Smooth muscle cell (in vitro differentiated cells): ENCODE data around the gene JUN. TPM values are rescaled to one million over a fixed set of nuclear protein-coding genes. Genes with fewer than 3 reads are reported as not detected.

Experiments used
- DNase-seq: peaks from one replicate; lab custom pipeline; 2025; ENCODE audit not compliant: unreplicated experiment; lab: John Stamatoyannopoulos, UW
- H2AFZ ChIP-seq: fragments of 200-600 bp; sonication (generic); 2 replicates; pipeline ENCODE4 v1.6.0; 2016; ENCODE audit warnings: antibody characterized with exemption, low read depth, mild to moderate bottlenecking
- H3F3A ChIP-seq: fragments of 200-600 bp; sonication (generic); 2 replicates; pipeline ENCODE4 v1.6.0; 2017; ENCODE audit warnings: antibody characterized with exemption, low read depth
- H3K27ac ChIP-seq: fragments of 200-600 bp; sonication (generic); 2 replicates; pipeline ENCODE4 v1.5.1; 2016; ENCODE audit warnings: low read depth, mild to moderate bottlenecking
- H3K27me3 ChIP-seq: fragments of 200-600 bp; sonication (generic); 2 replicates; pipeline ENCODE4 v1.6.1; 2016; ENCODE audit warnings: low read depth, mild to moderate bottlenecking
- H3K36me3 ChIP-seq: fragments of 200-600 bp; sonication (generic); 2 replicates; pipeline ENCODE4 v1.5.1; 2016; ENCODE audit warnings: low read depth
- H3K4me1 ChIP-seq: fragments of 200-600 bp; sonication (generic); 2 replicates; pipeline ENCODE4 v1.5.1; 2016; ENCODE audit warnings: low read depth
- H3K4me2 ChIP-seq: fragments of 200-600 bp; sonication (generic); 2 replicates; pipeline ENCODE4 v1.6.0; 2016; ENCODE audit warnings: mild to moderate bottlenecking
- H3K4me3 ChIP-seq: fragments of 200-600 bp; sonication (generic); 2 replicates; pipeline ENCODE4 v1.5.1; 2016; ENCODE audit warnings: mild to moderate bottlenecking
- H3K79me2 ChIP-seq: fragments of 200-600 bp; sonication (generic); 2 replicates; pipeline ENCODE4 v1.6.0; 2016; ENCODE audit warnings: low read depth, mild to moderate bottlenecking
- H3K9ac ChIP-seq: fragments of 200-600 bp; sonication (generic); 2 replicates; pipeline ENCODE4 v1.6.0; 2016; ENCODE audit warnings: low read depth
- H3K9me3 ChIP-seq: fragments of 200-600 bp; sonication (generic); replicated peaks from 2 replicates; pipeline ENCODE4 v1.5.1; 2016; ENCODE audit warnings: low read depth
- H4K20me1 ChIP-seq: fragments of 200-600 bp; sonication (generic); 2 replicates; pipeline ENCODE4 v1.6.0; 2016; ENCODE audit warnings: low read depth
- CTCF ChIP-seq: fragments of 200-600 bp; sonication (generic); IDR thresholded peaks from 2 replicates; pipeline ENCODE4 v1.5.1; 2017; ENCODE audit warnings: borderline replicate concordance, mild to moderate bottlenecking, antibody characterized with exemption; ENCODE audit not compliant: insufficient read depth, poor library complexity, severe bottlenecking
- WGBS: methylation state at CpG from one replicate; pipeline ENCODE4 v1.1.7; 2016; ENCODE audit warnings: low lambda C conversion rate; 5-methylcytosine and 5-hydroxymethylcytosine counted together
- polyA plus RNA-seq: library from polyadenylated mRNA; unstranded; fragments of >200 nt; fragmentation: Nextera tagmentation; extraction: Ambion mirVana; gene quantifications from 2 replicates; pipeline ENCODE4 v1.2.1, GENCODE V29; 2016
- total RNA-seq: library from RNA; depleted of rRNA; stranded (reverse); fragments of >200 nt; gene quantifications from 2 replicates; pipeline ENCODE4 v1.2.3, GENCODE V29; 2014

The JUN gene
- total and polyA plus RNA-seq, 2 experiments from 2014 or later = 200 to 286 TPM

- H3F3A ChIP-seq = no peaks in the 10 kb centered on the region
- no peak overlapping the region for H3K4me3 ChIP-seq
- 32% methylated on average over 3 of the region's 3 CpGs for WGBS
- H3K27me3 ChIP-seq = no peaks in the 10 kb centered on the region
- peak; percentile 97 for TF ChIP-seq CTCF
- no peak overlapping the region for H3K27ac ChIP-seq
- no peaks in the 10 kb centered on the region for H3K36me3 ChIP-seq
- no peaks in the 10 kb centered on the region for H3K79me2 ChIP-seq
- no peak for DNase-seq
- H3K9me3 ChIP-seq = no peaks in the 10 kb centered on the region
- H2AFZ ChIP-seq = no peak overlapping the region
- H3K4me2 ChIP-seq = no peak overlapping the region
- no peak overlapping the region for H3K9ac ChIP-seq
- no peaks in the 10 kb centered on the region for H4K20me1 ChIP-seq
- no peaks in the 10 kb centered on the region for H3K4me1 ChIP-seq
Observed at GRCh38 chr1:58739856-58740466, 43.9 kb downstream of the JUN start.

GRCh38 chr1:58738876-58739275 is 45.0 kb downstream of the JUN start:
- TF ChIP-seq CTCF = no peak
- no peak overlapping the region for H3K9ac ChIP-seq
- H3K27me3 ChIP-seq = no peaks in the 10 kb centered on the region
- no peak overlapping the region for H3K4me3 ChIP-seq
- no peaks in the 10 kb centered on the region for H3K79me2 ChIP-seq
- H3K27ac ChIP-seq = no peak overlapping the region
- no peaks in the 10 kb centered on the region for H3K9me3 ChIP-seq
- no peak overlapping the region for H2AFZ ChIP-seq
- DNase-seq = no peak
- H4K20me1 ChIP-seq = no peaks in the 10 kb centered on the region
- H3K4me2 ChIP-seq = no peak overlapping the region
- H3F3A ChIP-seq = no peaks in the 10 kb centered on the region
- 65% methylated on average over 3 of the region's 3 CpGs for WGBS
- no peaks in the 10 kb centered on the region for H3K4me1 ChIP-seq
- no peaks in the 10 kb centered on the region for H3K36me3 ChIP-seq

- TF ChIP-seq CTCF = no peak
- no peak overlapping the region for H3K9ac ChIP-seq
Observed at GRCh38 chr1:58735586-58735985, 48.3 kb downstream of the JUN start.

GRCh38 chr1:58734630-58735029 is 49.2 kb downstream of the JUN start:
- H3K9ac ChIP-seq = no peak overlapping the region
- no peak overlapping the region for H3K4me3 ChIP-seq
- H2AFZ ChIP-seq = no peak overlapping the region
- no peaks in the 10 kb centered on the region for H4K20me1 ChIP-seq
- H3K27me3 ChIP-seq = no peaks in the 10 kb centered on the region
- 94% methylated on average over 2 of the region's 2 CpGs for whole genome bisulfite sequencing
- no peaks in the 10 kb centered on the region for H3K9me3 ChIP-seq
- DNase-seq = no peak
- H3K36me3 ChIP-seq = no peaks in the 10 kb centered on the region
- no peaks in the 10 kb centered on the region for H3F3A ChIP-seq
- H3K79me2 ChIP-seq = no peaks in the 10 kb centered on the region
- no peak overlapping the region for H3K27ac ChIP-seq
- H3K4me1 ChIP-seq = no peaks in the 10 kb centered on the region
- no peak overlapping the region for H3K4me2 ChIP-seq
- no peak for TF ChIP-seq CTCF

More at GRCh38 chr1:58735586-58735985, 48.3 kb downstream of the JUN start:
- DNase-seq = no peak
- no peak overlapping the region for H3K4me2 ChIP-seq
- H3F3A ChIP-seq = no peaks in the 10 kb centered on the region
- H3K79me2 ChIP-seq = no peaks in the 10 kb centered on the region
- H3K27ac ChIP-seq = no peak overlapping the region
- H3K4me3 ChIP-seq = no peak overlapping the region
- H3K27me3 ChIP-seq = no peaks in the 10 kb centered on the region
- no peak overlapping the region for H2AFZ ChIP-seq
- no peaks in the 10 kb centered on the region for H3K9me3 ChIP-seq
- 93% methylated on average over 5 of the region's 5 CpGs for WGBS
- no peaks in the 10 kb centered on the region for H3K4me1 ChIP-seq
- H4K20me1 ChIP-seq = no peaks in the 10 kb centered on the region
- H3K36me3 ChIP-seq = no peaks in the 10 kb centered on the region
